ENCODE results near the gene SYCP2L. TPM values are rescaled to one million over a fixed set of nuclear protein-coding genes. Genes with fewer than 3 reads are reported as not detected.
"Not testable (repeated sequence)": the region's sequence is repeated elsewhere in the genome, so short reads cannot be mapped to it uniquely, and the experiment has no call there.

Gene SYCP2L
- total RNA-seq, 2 donors from 2014 or later: 0.50 TPM; not detected in 1

- peaks cover 22% of the 10 kb centered on the region for H3K27me3 Mint-ChIP-seq
- peak overlapping the region; percentile 8 for H3K27ac Mint-ChIP-seq
- H3K4me3 Mint-ChIP-seq: no peak overlapping the region
- no peaks in the 10 kb centered on the region for H3K4me1 Mint-ChIP-seq
- no peaks in the 10 kb centered on the region for H3K9me3 Mint-ChIP-seq
- ATAC-seq (replicated peaks): no peak
- H3K36me3 Mint-ChIP-seq (ENCODE audit: low read depth): no peaks in the 10 kb centered on the region
Measured at GRCh38 chr6:10991115-10991514, 104.3 kb downstream of the SYCP2L start.

- Mint-ChIP-seq H3K36me3 (ENCODE audit: low read depth) (no peaks in the 10 kb centered on the region), H3K9me3 (no peaks in the 10 kb centered on the region), H3K27ac (no peak overlapping the region), H3K4me1 (no peaks in the 10 kb centered on the region), H3K4me3 (no peak overlapping the region), H3K27me3 (peaks cover 11% of the 10 kb centered on the region)
- no peak for ATAC-seq (replicated peaks)
Measured at GRCh38 chr6:10993896-10994295, 107.0 kb downstream of the SYCP2L start.

GRCh38 chr6:10995114-10995707 is 108.4 kb downstream of the SYCP2L start:
- Mint-ChIP-seq H3K36me3 (ENCODE audit: low read depth) (no peaks in the 10 kb centered on the region), H3K27ac (no peak overlapping the region), H3K27me3 (peaks cover 9% of the 10 kb centered on the region), H3K4me3 (no peak overlapping the region), H3K4me1 (no peaks in the 10 kb centered on the region), H3K9me3 (no peaks in the 10 kb centered on the region)
- ATAC-seq (replicated peaks): no peak

- H3K27me3 Mint-ChIP-seq: peaks cover 3% of the 10 kb centered on the region
- no peak for ATAC-seq (replicated peaks)
- no peaks in the 10 kb centered on the region for H3K36me3 Mint-ChIP-seq (ENCODE audit: low read depth)
- H3K4me1 Mint-ChIP-seq: no peaks in the 10 kb centered on the region
- H3K27ac Mint-ChIP-seq: no peak overlapping the region
- H3K9me3 Mint-ChIP-seq: no peaks in the 10 kb centered on the region
- H3K4me3 Mint-ChIP-seq: no peak overlapping the region
Measured at GRCh38 chr6:10999994-11000393, 113.1 kb downstream of the SYCP2L start.

GRCh38 chr6:11002176-11002575 is 115.3 kb downstream of the SYCP2L start:
- Mint-ChIP-seq H3K27ac (no peak overlapping the region), H3K4me1 (no peaks in the 10 kb centered on the region), H3K9me3 (no peaks in the 10 kb centered on the region), H3K27me3 (peaks cover 8% of the 10 kb centered on the region), H3K36me3 (ENCODE audit: low read depth) (no peaks in the 10 kb centered on the region), H3K4me3 (no peak overlapping the region)
- no peak for ATAC-seq (replicated peaks)

GRCh38 chr6:11003297-11003696 is 116.4 kb downstream of the SYCP2L start:
- not testable (repeated sequence) for H3K27me3 Mint-ChIP-seq; H3K27ac Mint-ChIP-seq; H3K9me3 Mint-ChIP-seq; H3K4me3 Mint-ChIP-seq; ATAC-seq (replicated peaks); H3K4me1 Mint-ChIP-seq; H3K36me3 Mint-ChIP-seq (ENCODE audit: low read depth)

GRCh38 chr6:11006061-11006460 is 119.2 kb downstream of the SYCP2L start:
- no peak overlapping the region for H3K4me3 Mint-ChIP-seq
- H3K4me1 Mint-ChIP-seq: no peaks in the 10 kb centered on the region
- peaks cover 14% of the 10 kb centered on the region for H3K27me3 Mint-ChIP-seq
- H3K27ac Mint-ChIP-seq: no peak overlapping the region
- H3K9me3 Mint-ChIP-seq: no peaks in the 10 kb centered on the region
- ATAC-seq (replicated peaks): no peak
- H3K36me3 Mint-ChIP-seq (ENCODE audit: low read depth): no peaks in the 10 kb centered on the region

- H3K9me3 Mint-ChIP-seq: no peaks in the 10 kb centered on the region
- no peaks in the 10 kb centered on the region for H3K4me1 Mint-ChIP-seq
- ATAC-seq (replicated peaks): peak; percentile 76
- no peak overlapping the region for H3K4me3 Mint-ChIP-seq
- H3K27ac Mint-ChIP-seq: no peak overlapping the region
- H3K27me3 Mint-ChIP-seq: peaks cover 15% of the 10 kb centered on the region
- H3K36me3 Mint-ChIP-seq (ENCODE audit: low read depth): no peaks in the 10 kb centered on the region
Measured at GRCh38 chr6:11007715-11008608, 121.1 kb downstream of the SYCP2L start.

GRCh38 chr6:11008821-11009220 is 122.0 kb downstream of the SYCP2L start:
- H3K4me3 Mint-ChIP-seq: no peak overlapping the region
- no peak for ATAC-seq (replicated peaks)
- no peak overlapping the region for H3K27ac Mint-ChIP-seq
- no peaks in the 10 kb centered on the region for H3K36me3 Mint-ChIP-seq (ENCODE audit: low read depth)
- H3K9me3 Mint-ChIP-seq: no peaks in the 10 kb centered on the region
- peaks cover 18% of the 10 kb centered on the region for H3K27me3 Mint-ChIP-seq
- no peaks in the 10 kb centered on the region for H3K4me1 Mint-ChIP-seq

GRCh38 chr6:11009353-11009752 is 122.5 kb downstream of the SYCP2L start:
- H3K4me1 Mint-ChIP-seq: no peaks in the 10 kb centered on the region
- H3K27me3 Mint-ChIP-seq: peaks cover 20% of the 10 kb centered on the region
- no peak for ATAC-seq (replicated peaks)
- no peaks in the 10 kb centered on the region for H3K36me3 Mint-ChIP-seq (ENCODE audit: low read depth)
- H3K27ac Mint-ChIP-seq: no peak overlapping the region
- H3K9me3 Mint-ChIP-seq: no peaks in the 10 kb centered on the region
- H3K4me3 Mint-ChIP-seq: no peak overlapping the region

GRCh38 chr6:11011787-11012234 is 125.0 kb downstream of the SYCP2L start:
- no peak for ATAC-seq (replicated peaks)
- Mint-ChIP-seq H3K27me3 (peaks cover 25% of the 10 kb centered on the region), H3K4me1 (no peaks in the 10 kb centered on the region), H3K27ac (no peak overlapping the region), H3K36me3 (ENCODE audit: low read depth) (no peaks in the 10 kb centered on the region), H3K4me3 (no peak overlapping the region), H3K9me3 (no peaks in the 10 kb centered on the region)

GRCh38 chr6:11012295-11012754 is 125.5 kb downstream of the SYCP2L start:
- Mint-ChIP-seq H3K4me1 (no peaks in the 10 kb centered on the region), H3K27ac (no peak overlapping the region), H3K27me3 (peaks cover 25% of the 10 kb centered on the region), H3K36me3 (ENCODE audit: low read depth) (no peaks in the 10 kb centered on the region), H3K9me3 (no peaks in the 10 kb centered on the region), H3K4me3 (no peak overlapping the region)
- no peak for ATAC-seq (replicated peaks)

GRCh38 chr6:11012976-11013720 is 126.3 kb downstream of the SYCP2L start:
- Mint-ChIP-seq H3K4me1 (no peaks in the 10 kb centered on the region), H3K9me3 (no peaks in the 10 kb centered on the region)
- no peak for ATAC-seq (replicated peaks)

GRCh38 chr6:11013721-11014070 is 126.8 kb downstream of the SYCP2L start:
- Mint-ChIP-seq H3K27ac (no peak overlapping the region), H3K27me3 (peaks cover 25% of the 10 kb centered on the region), H3K4me1 (no peaks in the 10 kb centered on the region), H3K9me3 (no peaks in the 10 kb centered on the region), H3K4me3 (no peak overlapping the region), H3K36me3 (ENCODE audit: low read depth) (no peaks in the 10 kb centered on the region)
- ATAC-seq (replicated peaks): no peak

More at GRCh38 chr6:11012976-11013720, 126.3 kb downstream of the SYCP2L start:
- Mint-ChIP-seq H3K4me3 (no peak overlapping the region), H3K27me3 (peaks cover 25% of the 10 kb centered on the region), H3K27ac (no peak overlapping the region), H3K36me3 (ENCODE audit: low read depth) (no peaks in the 10 kb centered on the region)

Measured in activated T-helper 17 cell treated with anti-CD3 and anti-CD28 coated beads, Interleukin-2, amount 50 U/mL, for 72 hours (primary cell).